GM12891 (cell line): ENCODE results near the gene ZNF292.

Source experiments
- PAX5 ChIP-seq: IDR thresholded peaks from 2 replicates; pipeline ENCODE4 v1.6.1; 2011; ENCODE audit warnings: low read length, moderate library complexity, mild to moderate bottlenecking; ENCODE audit not compliant: insufficient read depth, severe bottlenecking
- POLR2A ChIP-seq: IDR thresholded peaks from 2 replicates; pipeline ENCODE4 v1.6.1; 2011; ENCODE audit warnings: low read depth, low read length, control low read depth
- POLR2AphosphoS5 ChIP-seq: IDR thresholded peaks from 2 replicates; pipeline ENCODE4 v1.6.1; 2011; ENCODE audit warnings: low read depth, low read length, control low read depth
- POU2F2 ChIP-seq: IDR thresholded peaks from 2 replicates; pipeline ENCODE4 v1.6.1; 2011; ENCODE audit warnings: low read depth, mild to moderate bottlenecking, control low read depth, low read length, moderate library complexity
- SPI1 ChIP-seq: IDR thresholded peaks from 2 replicates; pipeline ENCODE4 v1.6.1; 2011; ENCODE audit warnings: low read depth, low read length, control low read depth
- TAF1 ChIP-seq: IDR thresholded peaks from 2 replicates; pipeline ENCODE4 v1.6.1; 2011; ENCODE audit warnings: low read depth, low read length, control low read depth

DNA sequence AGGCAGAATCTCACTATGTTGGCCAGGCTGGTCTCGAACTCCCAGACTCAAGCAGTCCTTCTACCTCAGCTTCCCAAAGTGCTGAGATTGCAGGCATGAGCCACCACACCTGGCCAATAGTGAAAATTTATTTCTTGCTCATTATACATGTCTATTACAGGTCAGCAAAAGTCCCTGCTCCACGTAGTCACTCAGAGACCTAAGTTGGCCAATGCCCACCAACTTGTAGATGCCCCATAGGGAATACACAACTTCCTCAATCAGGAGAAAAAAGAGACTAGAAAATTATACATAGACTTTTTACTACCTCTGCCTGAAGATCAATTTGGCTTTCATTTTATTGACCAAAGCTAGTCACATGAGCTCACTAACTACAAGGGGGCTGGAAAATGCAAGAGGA, 38.4 kb upstream of the ZNF292 start:
- TF ChIP-seq POLR2A (no peak), SPI1 (no peak), TAF1 (no peak), POLR2AphosphoS5 (no peak), PAX5 (no peak), POU2F2 (no peak)
